Measurements from ENCODE around the gene SQSTM1. TPM values are rescaled to one million over a fixed set of nuclear protein-coding genes. Genes with fewer than 3 reads are reported as not detected.

Gene SQSTM1
- total and polyA plus RNA-seq, 9 of the 15 experiments (the other 6 are each of a cell fraction or from before 2014, with no cell fraction given): 5.6 to 148 (median 64.0) TPM

GRCh38 chr5:179781846-179782245 is 38.9 kb upstream of the SQSTM1 start:
- no peaks in the 10 kb centered on the region for H3K4me1 ChIP-seq (replicated peaks in 1 of 2; ENCODE audit: control insufficient read depth in 2 of 2, insufficient read depth in 2 of 2, low read length in 2 of 2)
- TF ChIP-seq STAT5A (IDR thresholded peaks at IDR 0.05; ENCODE audit: borderline replicate concordance, low read length) (no peak), RB1 (IDR thresholded peaks at IDR 0.05; ENCODE audit: low read depth) (no peak), BRCA1 (IDR thresholded peaks at IDR 0.05) (no peak), BRCA1 (CRISPR knock-in tag; IDR thresholded peaks at IDR 0.05) (no peak), KDM2B (CRISPR knock-in tag; IDR thresholded peaks at IDR 0.05) (no peak), GMEB1 (CRISPR knock-in tag; IDR thresholded peaks at IDR 0.05) (no peak), SP2 (IDR thresholded peaks at IDR 0.05; ENCODE audit: extremely low read depth, low read depth, low read length, poor library complexity, severe bottlenecking) (no peak)
- in situ Hi-C loops (cut with MboI) (no loop called here), intact Hi-C loops (cut with micrococcal nuclease) (no loop called here)
- DNase-seq (ENCODE audit: extremely low read depth in 1 of 4, low spot score in 3 of 4): no peak
- H3K9me3 ChIP-seq (replicated peaks; ENCODE audit: control insufficient read depth, insufficient read depth, low read depth, low read length): no peaks in the 10 kb centered on the region
- 80% methylated on average over 4 of the region's 4 CpGs for WGBS (ENCODE audit: insufficient coverage, low coverage, missing lambda C conversion rate)
- BruUV-seq (replicated peaks): no TSS peak
- no peak for FAIRE-seq
- H4K20me1 ChIP-seq (replicated peaks; ENCODE audit: control insufficient read depth, insufficient read depth, low read length): no peaks in the 10 kb centered on the region
- H3K79me2 ChIP-seq (ENCODE audit: control insufficient read depth, insufficient read depth, low read length): no peaks in the 10 kb centered on the region
- no peak overlapping the region for H3K9ac ChIP-seq (ENCODE audit: insufficient read depth in 1 of 2, low read depth in 2 of 2, low read length in 2 of 2)
- no peak overlapping the region for H3K27ac ChIP-seq (ENCODE audit: extremely low read depth, low read depth, low read length)
- H2AFZ ChIP-seq (ENCODE audit: low read depth, low read length): no peak overlapping the region
- ChIA-PET POLR2A (interaction anchor here (1.0 kb wide), 1 partner anchor 20 kb away, joined by 3 read pairs; no protein-coding TSS in a partner anchor), CTCF (ENCODE audit: low intra/inter-chr PET ratio) (no interaction called here)
- H3K27me3 ChIP-seq (ENCODE audit: control insufficient read depth in 2 of 2, insufficient read depth in 2 of 2, low read length in 2 of 2): no peaks in the 10 kb centered on the region
- H3K9me1 ChIP-seq (ENCODE audit: control insufficient read depth, insufficient read depth, low read length): peaks cover 4% of the 10 kb centered on the region
- peaks cover 21% of the 10 kb centered on the region; the same call in 1 of the 3 replicates for H3K36me3 ChIP-seq (ENCODE audit: control insufficient read depth, insufficient read depth, low read length)
- no peak for ATAC-seq
- no peak overlapping the region for H3K4me2 ChIP-seq (ENCODE audit: insufficient read depth, low read length)
- H3K4me3 ChIP-seq: no peak overlapping the region

Data from K562 (cell line).